CD14-positive monocyte (primary cell): ENCODE results near the gene GOSR1. TPM values are rescaled to one million over a fixed set of nuclear protein-coding genes. Genes with fewer than 3 reads are reported as not detected.
"Not testable (repeated sequence)": the region's sequence is repeated elsewhere in the genome, so short reads cannot be mapped to it uniquely, and the experiment has no call there.

Experiments used
- DNase-seq, 3 donors: peaks; one replicate each; pipeline ENCODE4 v3.0.0-alpha.2; 2011 to 2022
- H2AFZ ChIP-seq: 2 replicates; pipeline ENCODE4 v1.6.0; 2012; ENCODE audit warnings: mild to moderate bottlenecking, low read depth, low read length, inconsistent platforms; ENCODE audit not compliant: insufficient read depth, poor library complexity, severe bottlenecking
- H3K27ac ChIP-seq, 2 donors: 1 replicate in 1 of 2; 2 replicates in 1 of 2; pipeline ENCODE4 v1.5.1; 2012 to 2013; ENCODE audit warnings: low read length in 2 of 2, control low read depth in 1 of 2, inconsistent platforms in 1 of 2, low read depth in 1 of 2, mild to moderate bottlenecking in 1 of 2
- H3K27me3 ChIP-seq, 2 donors: one replicate each; pipeline versions ENCODE4 v1.6.0 to v1.6.1; 2011 to 2013; ENCODE audit warnings: low read length in 2 of 2; ENCODE audit not compliant: control insufficient read depth in 2 of 2, insufficient read depth in 2 of 2
- H3K36me3 ChIP-seq, 2 donors: replicated peaks in 1 of 2; 1 replicate in 1 of 2; 2 replicates in 1 of 2; pipeline versions ENCODE4 v1.5.1 to v1.6.1; 2012 to 2013; ENCODE audit warnings: low read length in 2 of 2, control low read depth in 1 of 2, inconsistent platforms in 1 of 2, mild to moderate bottlenecking in 1 of 2; ENCODE audit not compliant: insufficient read depth in 2 of 2, control insufficient read depth in 1 of 2
- H3K4me1 ChIP-seq, 2 donors: 1 replicate in 1 of 2; 2 replicates in 1 of 2; pipeline versions ENCODE4 v1.5.1 to v1.6.1; 2012 to 2013; ENCODE audit warnings: low read length in 2 of 2, control low read depth in 1 of 2, inconsistent platforms in 1 of 2, mild to moderate bottlenecking in 1 of 2, moderate library complexity in 1 of 2; ENCODE audit not compliant: insufficient read depth in 2 of 2, control insufficient read depth in 1 of 2
- H3K4me2 ChIP-seq: replicated peaks from 2 replicates; pipeline ENCODE3; 2012; ENCODE audit warnings: low read length, moderate library complexity, mild to moderate bottlenecking; ENCODE audit not compliant: poor library complexity, severe bottlenecking; ENCODE audit errors: extremely low read depth
- H3K4me3 ChIP-seq, 3 experiments: fragments of 200-600 bp in 1 of 3; sonication (generic) in 1 of 3; replicated peaks in 1 of 3; 1 replicate in 2 of 3; 2 replicates in 1 of 3; pipeline ENCODE4 v1.5.1; 2011 to 2013; ENCODE audit warnings: low read length in 3 of 3, mild to moderate bottlenecking in 3 of 3, control low read depth in 2 of 3, low read depth in 2 of 3, inconsistent platforms in 1 of 3, moderate library complexity in 1 of 3
- H3K79me2 ChIP-seq: 2 replicates; pipeline ENCODE4 v1.6.0; 2012; ENCODE audit warnings: mild to moderate bottlenecking, control low read depth, inconsistent platforms, low read length, moderate library complexity; ENCODE audit not compliant: insufficient read depth
- H3K9ac ChIP-seq: 2 replicates; pipeline ENCODE4 v1.6.0; 2017; ENCODE audit warnings: low read length, mild to moderate bottlenecking; ENCODE audit not compliant: insufficient read depth, poor library complexity, severe bottlenecking
- H3K9me3 ChIP-seq, 2 donors: replicated peaks in 1 of 2; 1 replicate in 1 of 2; 2 replicates in 1 of 2; pipeline versions ENCODE4 v1.5.1 to v1.6.1; 2012 to 2013; ENCODE audit warnings: low read length in 2 of 2, control low read depth in 1 of 2; ENCODE audit not compliant: control insufficient read depth in 1 of 2, insufficient read depth in 1 of 2
- H4K20me1 ChIP-seq: 2 replicates; pipeline ENCODE4 v1.6.0; 2012; ENCODE audit warnings: mild to moderate bottlenecking, low read length, control low read depth, moderate library complexity; ENCODE audit not compliant: insufficient read depth
- H3K27ac Mint-ChIP-seq, 7 donors: one replicate each; pipeline ENCODE4 v1.8.0; 2020; ENCODE audit warnings: mild to moderate bottlenecking in 7 of 7, mixed read lengths in 7 of 7, moderate library complexity in 6 of 7, inconsistent platforms in 2 of 7
- H3K27me3 Mint-ChIP-seq, 3 donors: one replicate each; pipeline ENCODE4 v1.8.0; 2021 to 2022; ENCODE audit warnings: low read depth in 3 of 3, mild to moderate bottlenecking in 3 of 3, mixed read lengths in 3 of 3, moderate library complexity in 3 of 3, inconsistent platforms in 1 of 3
- H3K36me3 Mint-ChIP-seq, 2 donors: one replicate each; pipeline ENCODE4 v1.8.0; 2020; ENCODE audit warnings: mixed read lengths in 2 of 2, inconsistent platforms in 1 of 2, mild to moderate bottlenecking in 1 of 2
- H3K4me1 Mint-ChIP-seq: one replicate; pipeline ENCODE4 v1.8.0; 2020; ENCODE audit warnings: mild to moderate bottlenecking, mixed read lengths
- H3K4me3 Mint-ChIP-seq, 2 donors: one replicate each; pipeline ENCODE4 v1.8.0; 2020; ENCODE audit warnings: mild to moderate bottlenecking in 2 of 2, mixed read lengths in 2 of 2, moderate library complexity in 1 of 2
- H3K9me3 Mint-ChIP-seq, 7 donors: one replicate each; pipeline ENCODE4 v1.8.0; 2020 to 2022; ENCODE audit warnings: mixed read lengths in 7 of 7, mild to moderate bottlenecking in 6 of 7, moderate library complexity in 6 of 7, inconsistent platforms in 2 of 7
- CTCF ChIP-seq: fragments of 200-600 bp; IDR thresholded peaks from one replicate; pipeline ENCODE4 v1.8.0; 2022; ENCODE audit warnings: antibody characterized with exemption, mild to moderate bottlenecking
- WGBS: methylation state at CpG from one replicate; pipeline ENCODE4 v1.1.5; 2013; ENCODE audit warnings: missing lambda C conversion rate; ENCODE audit not compliant: insufficient coverage; 5-methylcytosine and 5-hydroxymethylcytosine counted together
- intact Hi-C, 2 donors: fragments of 100-400 bp; cut with micrococcal nuclease; formaldehyde crosslinking; loops; one replicate each; pipeline versions ENCODE4 v1.15.0 to v1.15.1; 2023
- polyA plus RNA-seq, 3 donors: library from polyadenylated mRNA; depleted of rRNA in 1 of 3; unstranded in 2 of 3; stranded (reverse) in 1 of 3; fragments of 300-500 nt in 2 of 3; fragments of >200 nt in 1 of 3; fragmentation: Illumina TruSeq in 2 of 3; gene quantifications; 1 replicate in 2 of 3; 2 replicates in 1 of 3; pipeline ENCODE4 v1.2.3, GENCODE V29; 2012 to 2021

GOSR1 gene
- polyA plus RNA-seq, 3 donors, result 12.6 to 35.7 (median 20.9) TPM

- TF ChIP-seq CTCF, result no peak
- Histone ChIP-seq H4K20me1 (no peaks in the 10 kb centered on the region), H3K27me3 (no peaks in the 10 kb centered on the region), H3K9ac (no peak overlapping the region), H3K9me3 (no peaks in the 10 kb centered on the region), H3K4me3 (no peak overlapping the region), H3K4me2 (no peak overlapping the region), H3K27ac (no peak overlapping the region), H3K36me3 (no peaks in the 10 kb centered on the region), H2AFZ (no peak overlapping the region), H3K79me2 (no peaks in the 10 kb centered on the region), H3K4me1 (peaks cover 8 to 10% of the 10 kb centered on the region in 2 donors)
- H3K4me3 Mint-ChIP-seq, result no peak overlapping the region
- H3K9me3 Mint-ChIP-seq, result no peaks in the 10 kb centered on the region
- no peak overlapping the region for H3K27ac Mint-ChIP-seq
- H3K27me3 Mint-ChIP-seq, result peaks cover 1 to 6% (median 4%) of the 10 kb centered on the region in 3 donors
- H3K36me3 Mint-ChIP-seq, result no peaks in the 10 kb centered on the region
- intact Hi-C loops, result no loop called here
- DNase-seq, result no peak
- 98% methylated on average over 15 of the region's 17 CpGs for WGBS
- peaks cover 18% of the 10 kb centered on the region for H3K4me1 Mint-ChIP-seq
Observed at GRCh38 chr17:30567231-30568116, 90.3 kb downstream of the GOSR1 start.

- no peak overlapping the region for H3K27ac ChIP-seq
- Mint-ChIP-seq H3K36me3 (no peaks in the 10 kb centered on the region), H3K4me1 (peaks cover 18% of the 10 kb centered on the region), H3K27ac (no peak overlapping the region), H3K4me3 (no peak overlapping the region), H3K9me3 (no peaks in the 10 kb centered on the region), H3K27me3 (peaks cover 1 to 6% (median 4%) of the 10 kb centered on the region in 3 donors)
- no peaks in the 10 kb centered on the region for H3K79me2 ChIP-seq
- H3K4me1 ChIP-seq, result peaks cover 8 to 10% of the 10 kb centered on the region in 2 donors
- TF ChIP-seq CTCF, result no peak
- H3K9ac ChIP-seq, result no peak overlapping the region
- H3K4me2 ChIP-seq, result no peak overlapping the region
- H2AFZ ChIP-seq, result no peak overlapping the region
- no peaks in the 10 kb centered on the region for H4K20me1 ChIP-seq
- 88% methylated on average over 8 of the region's 8 CpGs for WGBS
- DNase-seq, result no peak
- H3K27me3 ChIP-seq, result no peaks in the 10 kb centered on the region
- intact Hi-C loops, result no loop called here
- no peak overlapping the region for H3K4me3 ChIP-seq
- no peaks in the 10 kb centered on the region for H3K36me3 ChIP-seq
- H3K9me3 ChIP-seq, result no peaks in the 10 kb centered on the region
Observed at GRCh38 chr17:30568117-30568430, 90.9 kb downstream of the GOSR1 start.

GRCh38 chr17:30569531-30570175 lies 92.4 kb downstream of the GOSR1 start:
- H3K36me3 Mint-ChIP-seq, intact Hi-C loops, DNase-seq, H3K9ac ChIP-seq, H3K4me3 ChIP-seq, H2AFZ ChIP-seq, H3K9me3 ChIP-seq, H3K4me1 Mint-ChIP-seq, H3K36me3 ChIP-seq, H3K79me2 ChIP-seq, H3K4me1 ChIP-seq, H3K27ac ChIP-seq, H3K4me3 Mint-ChIP-seq, H3K9me3 Mint-ChIP-seq, H3K4me2 ChIP-seq, H4K20me1 ChIP-seq, H3K27me3 ChIP-seq, H3K27me3 Mint-ChIP-seq: not testable (repeated sequence)
- 87% methylated on average over 4 of the region's 12 CpGs for WGBS
- H3K27ac Mint-ChIP-seq, result peak overlapping the region in 1 of 7 donors; percentile 70
